H9 (cell line): Measurements from ENCODE around the gene RPS4Y2. TPM values are rescaled to one million over a fixed set of nuclear protein-coding genes. Genes with fewer than 3 reads are reported as not detected.

Source experiments
- DNase-seq: peaks from one replicate; pipeline ENCODE4 v3.0.0-alpha.2; 2017
- H2AFZ ChIP-seq: one replicate; pipeline ENCODE4 v1.6.1; 2013; ENCODE audit warnings: mild to moderate bottlenecking, low read length, control low read depth, moderate library complexity
- H2AK5ac ChIP-seq: 2 replicates; pipeline ENCODE4 v1.6.1; 2013; ENCODE audit warnings: low read length, control low read depth, mixed read lengths; ENCODE audit not compliant: insufficient read length
- H2BK120ac ChIP-seq: one replicate; pipeline ENCODE4 v1.6.1; 2013; ENCODE audit warnings: low read depth, mild to moderate bottlenecking, low read length, control low read depth, inconsistent platforms; ENCODE audit not compliant: poor library complexity, severe bottlenecking
- H2BK12ac ChIP-seq: 2 replicates; pipeline ENCODE4 v1.6.1; 2013; ENCODE audit warnings: low read length, control low read depth, mixed read lengths, low read depth; ENCODE audit not compliant: insufficient read length
- H2BK15ac ChIP-seq: 2 replicates; pipeline ENCODE4 v1.6.1; 2013; ENCODE audit warnings: low read depth, low read length, control low read depth
- H2BK20ac ChIP-seq: one replicate; pipeline ENCODE4 v1.6.1; 2013; ENCODE audit warnings: low read depth, mild to moderate bottlenecking, low read length, control low read depth, inconsistent platforms; ENCODE audit not compliant: poor library complexity, severe bottlenecking
- H2BK5ac ChIP-seq: 2 replicates; pipeline ENCODE4 v1.6.1; 2013; ENCODE audit warnings: low read length, control low read depth, mixed read lengths; ENCODE audit not compliant: insufficient read length
- H3K14ac ChIP-seq: 2 replicates; pipeline ENCODE4 v1.6.1; 2013; ENCODE audit warnings: low read length, control low read depth; ENCODE audit not compliant: insufficient read depth
- H3K18ac ChIP-seq: 2 replicates; pipeline ENCODE4 v1.6.1; 2013; ENCODE audit warnings: low read depth, mild to moderate bottlenecking, mixed read lengths, low read length, control low read depth; ENCODE audit not compliant: insufficient read length
- H3K23ac ChIP-seq: 2 replicates; pipeline ENCODE4 v1.6.1; 2013; ENCODE audit warnings: low read length, control low read depth, mixed read lengths, low read depth; ENCODE audit not compliant: insufficient read length
- H3K23me2 ChIP-seq: 2 replicates; pipeline ENCODE4 v1.6.1; 2013; ENCODE audit warnings: low read depth, mild to moderate bottlenecking, mixed read lengths, low read length, control low read depth; ENCODE audit not compliant: insufficient read length, poor library complexity, severe bottlenecking
- H3K27ac ChIP-seq: 2 replicates; pipeline ENCODE4 v1.5.1; 2013; ENCODE audit warnings: low read length, control low read depth, mixed read lengths, low read depth; ENCODE audit not compliant: insufficient read length
- H3K27me3 ChIP-seq: 2 replicates; pipeline ENCODE4 v1.6.1; 2013; ENCODE audit warnings: low read length, control low read depth, inconsistent platforms; ENCODE audit not compliant: insufficient read depth
- H3K4ac ChIP-seq: 2 replicates; pipeline ENCODE4 v1.6.1; 2013; ENCODE audit warnings: low read depth, mild to moderate bottlenecking, control low read depth, inconsistent platforms, low read length, moderate library complexity
- H3K4me1 ChIP-seq: 2 replicates; pipeline ENCODE4 v1.6.1; 2013; ENCODE audit warnings: low read length, control low read depth, inconsistent platforms; ENCODE audit not compliant: insufficient read depth
- H3K4me2 ChIP-seq: 2 replicates; pipeline ENCODE4 v1.6.1; 2013; ENCODE audit warnings: low read length, control low read depth, mixed read lengths; ENCODE audit not compliant: insufficient read length, insufficient read depth
- H3K56ac ChIP-seq: 2 replicates; pipeline ENCODE4 v1.6.1; 2013; ENCODE audit warnings: low read depth, mild to moderate bottlenecking, mixed read lengths, low read length, control low read depth; ENCODE audit not compliant: insufficient read length
- H3K79me1 ChIP-seq: 2 replicates; pipeline ENCODE4 v1.6.1; 2013; ENCODE audit warnings: low read depth, mild to moderate bottlenecking, moderate library complexity, low read length, control low read depth, inconsistent platforms; ENCODE audit not compliant: insufficient read depth, poor library complexity, severe bottlenecking
- H3K79me2 ChIP-seq: 2 replicates; pipeline ENCODE4 v1.6.1; 2013; ENCODE audit warnings: low read length, control low read depth, inconsistent platforms; ENCODE audit not compliant: insufficient read depth
- H3K9ac ChIP-seq: 2 replicates; pipeline ENCODE4 v1.6.1; 2013; ENCODE audit warnings: low read length, control low read depth, mixed read lengths; ENCODE audit not compliant: insufficient read length; ENCODE audit errors: extremely low read depth
- H3K9me3 ChIP-seq: one replicate; pipeline ENCODE4 v1.6.1; 2013; ENCODE audit warnings: low read depth, low read length, inconsistent platforms; ENCODE audit not compliant: control insufficient read depth
- H3T11ph ChIP-seq: one replicate; pipeline ENCODE4 v1.6.1; 2013; ENCODE audit warnings: mild to moderate bottlenecking, low read length, control low read depth, inconsistent platforms
- H4K20me1 ChIP-seq: one replicate; pipeline ENCODE4 v1.6.1; 2013; ENCODE audit not compliant: control insufficient read depth, insufficient read length, insufficient read depth
- H4K5ac ChIP-seq: 2 replicates; pipeline ENCODE4 v1.6.1; 2013; ENCODE audit warnings: low read depth, mild to moderate bottlenecking, mixed read lengths, low read length, control low read depth; ENCODE audit not compliant: insufficient read length
- H4K8ac ChIP-seq: replicated peaks from 2 replicates; pipeline ENCODE4 v1.6.1; 2013; ENCODE audit warnings: low read length, control low read depth, mixed read lengths, low read depth; ENCODE audit not compliant: insufficient read length
- H4K91ac ChIP-seq: 2 replicates; pipeline ENCODE4 v1.6.1; 2013; ENCODE audit warnings: low read depth, mild to moderate bottlenecking, moderate library complexity, mixed read lengths, low read length, control low read depth; ENCODE audit not compliant: insufficient read length
- H3K27ac Mint-ChIP-seq, 3 experiments: 2 replicates in 2 of 3; 3 replicates in 1 of 3; pipeline ENCODE4 v1.8.0; 2020 to 2021; ENCODE audit warnings: mixed read lengths in 3 of 3, mild to moderate bottlenecking in 1 of 3, moderate library complexity in 1 of 3
- H3K27me3 Mint-ChIP-seq: 2 replicates; pipeline ENCODE4 v1.8.0; 2021; ENCODE audit warnings: low read depth, mild to moderate bottlenecking, moderate library complexity, mixed read lengths
- H3K36me3 Mint-ChIP-seq, 3 experiments: 2 replicates in 2 of 3; 3 replicates in 1 of 3; pipeline ENCODE4 v1.8.0; 2020 to 2021; ENCODE audit warnings: low read depth in 3 of 3, mixed read lengths in 3 of 3; ENCODE audit not compliant: insufficient read depth in 1 of 3
- H3K4me1 Mint-ChIP-seq, 2 experiments: 2 replicates each; pipeline ENCODE4 v1.8.0; 2020; ENCODE audit warnings: mixed read lengths in 2 of 2
- H3K4me3 Mint-ChIP-seq, 2 experiments: 2 replicates in 1 of 2; 3 replicates in 1 of 2; pipeline ENCODE4 v1.8.0; 2020 to 2021; ENCODE audit warnings: mild to moderate bottlenecking in 2 of 2, mixed read lengths in 2 of 2, moderate library complexity in 1 of 2
- H3K9me3 Mint-ChIP-seq, 2 experiments: 2 replicates in 1 of 2; 3 replicates in 1 of 2; pipeline ENCODE4 v1.8.0; 2020; ENCODE audit warnings: mild to moderate bottlenecking in 2 of 2, mixed read lengths in 2 of 2, moderate library complexity in 1 of 2
- WGBS: extraction: QIAGEN DNeasy Blood & Tissue Kit; methylation state at CpG from one replicate; pipeline ENCODE4 v1.1.7; 2013; ENCODE audit warnings: missing lambda C conversion rate, low lambda C conversion rate, mixed read lengths; ENCODE audit not compliant: insufficient read length; ENCODE audit errors: extremely low coverage; 5-methylcytosine and 5-hydroxymethylcytosine counted together
- total RNA-seq: library from RNA; stranded (reverse); gene quantifications from 2 replicates; pipeline ENCODE4 v1.2.1, GENCODE V29; 2021
- TF ChIP-seq, protein P1 (sequence below): fragments of 200-600 bp; sonication (generic); conservative IDR thresholded peaks from 3 replicates; pipeline ENCODE4 v1.8.0; 2021; ENCODE audit warnings: antibody characterized with exemption, mild to moderate bottlenecking

RPS4Y2 gene
- total RNA-seq, 1 experiment from 2014 or later, result not detected

DNA sequence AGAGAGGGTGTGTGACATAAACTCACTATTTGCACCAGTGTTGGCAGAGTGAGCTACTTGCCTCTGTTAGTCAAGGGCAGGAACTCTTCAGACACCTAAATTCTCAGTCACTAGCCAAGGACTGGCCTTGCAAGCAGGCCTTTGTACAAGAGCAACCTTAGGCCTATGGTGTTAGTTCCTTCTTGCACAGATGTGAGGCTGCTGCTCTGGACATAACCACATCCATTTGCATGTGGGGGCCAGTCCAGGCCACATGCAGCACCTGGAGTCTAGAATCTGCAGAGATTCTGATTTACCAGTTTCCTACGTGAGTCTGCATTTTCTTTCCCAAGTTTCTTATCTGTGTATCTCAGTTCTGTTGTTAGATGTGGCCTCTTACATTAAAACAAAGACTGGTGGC is 20.7 kb upstream of the RPS4Y2 start:
- Histone ChIP-seq H3K79me1 (no peaks in the 10 kb centered on the region), H3K4me1 (no peaks in the 10 kb centered on the region), H3K9ac (no peak overlapping the region), H2BK15ac (no peak overlapping the region), H2AK5ac (no peak overlapping the region), H3K9me3 (no peaks in the 10 kb centered on the region), H4K91ac (no peak overlapping the region), H3K56ac (no peak overlapping the region), H3K27me3 (no peaks in the 10 kb centered on the region), H3T11ph (no peak overlapping the region), H3K18ac (no peak overlapping the region), H3K14ac (no peak overlapping the region), H3K79me2 (no peaks in the 10 kb centered on the region), H4K20me1 (no peaks in the 10 kb centered on the region), H3K23me2 (no peaks in the 10 kb centered on the region), H2BK20ac (no peak overlapping the region), H3K4ac (no peak overlapping the region), H2BK5ac (no peak overlapping the region), H2BK12ac (no peak overlapping the region), H3K4me2 (no peak overlapping the region), H4K8ac (no peak overlapping the region), H2BK120ac (no peak overlapping the region), H3K27ac (no peak overlapping the region), H2AFZ (no peak overlapping the region), H3K23ac (no peak overlapping the region), H4K5ac (no peak overlapping the region)
- H3K4me1 Mint-ChIP-seq, result no peaks in the 10 kb centered on the region
- TF ChIP-seq, protein P1, sequence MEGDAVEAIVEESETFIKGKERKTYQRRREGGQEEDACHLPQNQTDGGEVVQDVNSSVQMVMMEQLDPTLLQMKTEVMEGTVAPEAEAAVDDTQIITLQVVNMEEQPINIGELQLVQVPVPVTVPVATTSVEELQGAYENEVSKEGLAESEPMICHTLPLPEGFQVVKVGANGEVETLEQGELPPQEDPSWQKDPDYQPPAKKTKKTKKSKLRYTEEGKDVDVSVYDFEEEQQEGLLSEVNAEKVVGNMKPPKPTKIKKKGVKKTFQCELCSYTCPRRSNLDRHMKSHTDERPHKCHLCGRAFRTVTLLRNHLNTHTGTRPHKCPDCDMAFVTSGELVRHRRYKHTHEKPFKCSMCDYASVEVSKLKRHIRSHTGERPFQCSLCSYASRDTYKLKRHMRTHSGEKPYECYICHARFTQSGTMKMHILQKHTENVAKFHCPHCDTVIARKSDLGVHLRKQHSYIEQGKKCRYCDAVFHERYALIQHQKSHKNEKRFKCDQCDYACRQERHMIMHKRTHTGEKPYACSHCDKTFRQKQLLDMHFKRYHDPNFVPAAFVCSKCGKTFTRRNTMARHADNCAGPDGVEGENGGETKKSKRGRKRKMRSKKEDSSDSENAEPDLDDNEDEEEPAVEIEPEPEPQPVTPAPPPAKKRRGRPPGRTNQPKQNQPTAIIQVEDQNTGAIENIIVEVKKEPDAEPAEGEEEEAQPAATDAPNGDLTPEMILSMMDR, result no peak
- H3K4me3 Mint-ChIP-seq, result no peak overlapping the region
- no CpG with 5 or more reads among the region's 1 CpG for WGBS
- H3K27ac Mint-ChIP-seq, result no peak overlapping the region
- no peak for DNase-seq
- no peaks in the 10 kb centered on the region for H3K9me3 Mint-ChIP-seq
- H3K36me3 Mint-ChIP-seq, result no peaks in the 10 kb centered on the region
- no peaks in the 10 kb centered on the region for H3K27me3 Mint-ChIP-seq
